ENCODE results near the gene NOXA1.
"Not testable (repeated sequence)": the region's sequence is repeated elsewhere in the genome, so short reads cannot be mapped to it uniquely, and the experiment has no call there.

NOXA1 gene

GRCh38 chr9:137444106-137444790, 21.1 kb downstream of the NOXA1 start:
- DNase-seq: no peak

GRCh38 chr9:137445275-137445807, 22.1 kb downstream of the NOXA1 start:
- DNase-seq: no peak

- DNase-seq: peak; percentile 11
Measured at GRCh38 chr9:137445930-137446431, 22.8 kb downstream of the NOXA1 start.

- DNase-seq: no peak
Measured at GRCh38 chr9:137446851-137447471, 23.8 kb downstream of the NOXA1 start.

- DNase-seq: no peak
Measured at GRCh38 chr9:137447722-137448601, 24.8 kb downstream of the NOXA1 start.

GRCh38 chr9:137448602-137448962, 25.4 kb downstream of the NOXA1 start:
- no peak for DNase-seq

GRCh38 chr9:137449081-137449844, 26.1 kb downstream of the NOXA1 start:
- no peak for DNase-seq

- no peak for DNase-seq
Measured at GRCh38 chr9:137449931-137450538, 26.8 kb downstream of the NOXA1 start.

GRCh38 chr9:137450539-137451222, 27.5 kb downstream of the NOXA1 start:
- not testable (repeated sequence) for DNase-seq

- not testable (repeated sequence) for DNase-seq
Measured at GRCh38 chr9:137451264-137452005, 28.2 kb downstream of the NOXA1 start.

GRCh38 chr9:137452006-137452760, 29.0 kb downstream of the NOXA1 start:
- DNase-seq: no peak

- DNase-seq: no peak
Measured at GRCh38 chr9:137452761-137453642, 29.8 kb downstream of the NOXA1 start.

- DNase-seq: no peak
Measured at GRCh38 chr9:137453643-137454081, 30.5 kb downstream of the NOXA1 start.

GRCh38 chr9:137454145-137454596, 31.0 kb downstream of the NOXA1 start:
- DNase-seq: no peak

GRCh38 chr9:137454597-137455358, 31.6 kb downstream of the NOXA1 start:
- no peak for DNase-seq

GRCh38 chr9:137455359-137455991, 32.3 kb downstream of the NOXA1 start:
- DNase-seq: no peak
